ENCODE data around the gene NAPSA. TPM values are rescaled to one million over a fixed set of nuclear protein-coding genes. Genes with fewer than 3 reads are reported as not detected.

NAPSA gene
- polyA plus RNA-seq, 1 donor from 2014 or later = not detected

DNA sequence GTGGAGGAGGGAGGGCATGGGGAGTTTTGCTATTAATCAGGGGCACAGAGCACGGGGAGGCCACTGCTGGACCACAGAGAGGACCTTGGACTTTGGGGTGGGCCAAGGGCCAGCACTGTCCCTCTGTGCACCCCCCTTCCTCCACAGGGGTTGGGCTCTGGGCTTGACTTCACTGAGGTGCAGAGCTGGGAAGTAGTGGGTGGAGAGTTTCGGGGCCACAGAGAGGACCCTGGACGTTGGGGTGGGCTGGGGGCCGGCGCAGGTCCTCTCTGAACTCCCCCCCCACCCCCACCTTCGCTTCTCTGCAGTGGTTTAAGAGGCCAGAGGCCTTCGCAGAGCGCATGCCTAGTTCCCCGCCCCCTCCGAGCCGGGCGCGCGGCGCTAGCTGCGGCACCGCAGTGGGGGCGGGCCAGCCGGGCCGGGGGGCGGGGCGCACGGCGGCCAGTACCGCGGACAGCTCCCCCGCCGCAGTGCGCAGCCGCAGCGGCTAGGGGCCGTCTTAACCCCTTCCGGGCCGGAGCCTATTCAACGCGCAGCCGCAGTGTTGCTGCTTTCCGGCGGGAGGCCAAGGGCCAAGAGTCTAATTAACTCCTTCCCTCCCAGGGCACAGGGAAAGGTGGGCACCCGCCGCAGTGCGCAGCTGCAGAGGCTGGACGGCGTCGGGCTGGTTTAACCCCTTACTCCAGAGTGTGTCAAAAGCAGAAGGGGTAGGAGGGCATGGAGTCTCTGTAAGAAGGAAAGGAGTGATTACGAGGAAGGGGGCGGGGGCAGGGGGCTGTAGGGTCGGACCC is 39.9 kb downstream of the NAPSA start:
- no peaks in the 10 kb centered on the region for H3F3A ChIP-seq (ENCODE audit: insufficient read depth, low read length, poor library complexity, severe bottlenecking)
- peaks cover 18% of the 10 kb centered on the region for H3K27me3 ChIP-seq (ENCODE audit: insufficient read depth, low read depth, low read length)
- TF ChIP-seq TAF1 (IDR thresholded peaks at IDR 0.05; ENCODE audit: low read depth) (no peak), POLR2AphosphoS5 (IDR thresholded peaks at IDR 0.05) (no peak), MXI1 (conservative IDR thresholded peaks at IDR 0.05; ENCODE audit: poor library complexity, severe bottlenecking) (peak; percentile 38), RAD21 (conservative IDR thresholded peaks at IDR 0.05) (no peak), SMC3 (conservative IDR thresholded peaks at IDR 0.05; ENCODE audit: poor library complexity) (no peak), CTCF (IDR thresholded peaks at IDR 0.05; ENCODE audit: poor library complexity, severe bottlenecking) (no peak), EZH2 (IDR thresholded peaks at IDR 0.05; ENCODE audit: borderline replicate concordance, insufficient read depth, low read length, poor library complexity, severe bottlenecking) (no peak), EP300 (conservative IDR thresholded peaks at IDR 0.05; ENCODE audit: poor library complexity, severe bottlenecking) (peak; percentile 41)
- TF ChIP-seq, protein P1, sequence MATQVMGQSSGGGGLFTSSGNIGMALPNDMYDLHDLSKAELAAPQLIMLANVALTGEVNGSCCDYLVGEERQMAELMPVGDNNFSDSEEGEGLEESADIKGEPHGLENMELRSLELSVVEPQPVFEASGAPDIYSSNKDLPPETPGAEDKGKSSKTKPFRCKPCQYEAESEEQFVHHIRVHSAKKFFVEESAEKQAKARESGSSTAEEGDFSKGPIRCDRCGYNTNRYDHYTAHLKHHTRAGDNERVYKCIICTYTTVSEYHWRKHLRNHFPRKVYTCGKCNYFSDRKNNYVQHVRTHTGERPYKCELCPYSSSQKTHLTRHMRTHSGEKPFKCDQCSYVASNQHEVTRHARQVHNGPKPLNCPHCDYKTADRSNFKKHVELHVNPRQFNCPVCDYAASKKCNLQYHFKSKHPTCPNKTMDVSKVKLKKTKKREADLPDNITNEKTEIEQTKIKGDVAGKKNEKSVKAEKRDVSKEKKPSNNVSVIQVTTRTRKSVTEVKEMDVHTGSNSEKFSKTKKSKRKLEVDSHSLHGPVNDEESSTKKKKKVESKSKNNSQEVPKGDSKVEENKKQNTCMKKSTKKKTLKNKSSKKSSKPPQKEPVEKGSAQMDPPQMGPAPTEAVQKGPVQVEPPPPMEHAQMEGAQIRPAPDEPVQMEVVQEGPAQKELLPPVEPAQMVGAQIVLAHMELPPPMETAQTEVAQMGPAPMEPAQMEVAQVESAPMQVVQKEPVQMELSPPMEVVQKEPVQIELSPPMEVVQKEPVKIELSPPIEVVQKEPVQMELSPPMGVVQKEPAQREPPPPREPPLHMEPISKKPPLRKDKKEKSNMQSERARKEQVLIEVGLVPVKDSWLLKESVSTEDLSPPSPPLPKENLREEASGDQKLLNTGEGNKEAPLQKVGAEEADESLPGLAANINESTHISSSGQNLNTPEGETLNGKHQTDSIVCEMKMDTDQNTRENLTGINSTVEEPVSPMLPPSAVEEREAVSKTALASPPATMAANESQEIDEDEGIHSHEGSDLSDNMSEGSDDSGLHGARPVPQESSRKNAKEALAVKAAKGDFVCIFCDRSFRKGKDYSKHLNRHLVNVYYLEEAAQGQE (IDR thresholded peaks at IDR 0.05; ENCODE audit: borderline replicate concordance) = peak; percentile 90
- peak overlapping the region; percentile 51 for H3K27ac ChIP-seq (ENCODE audit: low read length)
- peak overlapping the region; percentile 51 for H2AFZ ChIP-seq (ENCODE audit: low read depth, low read length)
- peak overlapping the region; percentile 80 for H3K4me2 ChIP-seq (ENCODE audit: low read length)
- H3K4me3 ChIP-seq (ENCODE audit: low read length) = peak overlapping the region; percentile 71
- H3K36me3 ChIP-seq (ENCODE audit: insufficient read depth, low read length) = no peaks in the 10 kb centered on the region
- H3K9ac ChIP-seq (ENCODE audit: low read length) = peak overlapping the region; percentile 69
- H3K9me3 ChIP-seq (ENCODE audit: low read length) = no peaks in the 10 kb centered on the region
- no peaks in the 10 kb centered on the region for H3K79me2 ChIP-seq (replicated peaks; ENCODE audit: insufficient read depth, low read length)
- no peaks in the 10 kb centered on the region for H3K9me2 ChIP-seq (ENCODE audit: insufficient read depth, low read length)
- H4K20me1 ChIP-seq (ENCODE audit: insufficient read depth) = no peaks in the 10 kb centered on the region

- Histone ChIP-seq H3K4me3 (ENCODE audit: low read length) (no peak overlapping the region), H4K20me1 (ENCODE audit: insufficient read depth) (no peaks in the 10 kb centered on the region), H3F3A (ENCODE audit: insufficient read depth, low read length, poor library complexity, severe bottlenecking) (no peaks in the 10 kb centered on the region), H3K9ac (ENCODE audit: low read length) (no peak overlapping the region), H3K9me3 (ENCODE audit: low read length) (no peaks in the 10 kb centered on the region), H3K79me2 (replicated peaks; ENCODE audit: insufficient read depth, low read length) (no peaks in the 10 kb centered on the region), H3K4me2 (ENCODE audit: low read length) (no peak overlapping the region), H3K27ac (ENCODE audit: low read length) (no peak overlapping the region), H3K36me3 (ENCODE audit: insufficient read depth, low read length) (no peaks in the 10 kb centered on the region), H3K27me3 (ENCODE audit: insufficient read depth, low read depth, low read length) (peaks cover 18% of the 10 kb centered on the region), H3K9me2 (ENCODE audit: insufficient read depth, low read length) (no peaks in the 10 kb centered on the region), H2AFZ (ENCODE audit: low read depth, low read length) (no peak overlapping the region)
- no peak for TF ChIP-seq MXI1 (conservative IDR thresholded peaks at IDR 0.05; ENCODE audit: poor library complexity, severe bottlenecking)
- TF ChIP-seq, protein P1 (IDR thresholded peaks at IDR 0.05; ENCODE audit: borderline replicate concordance) = no peak
- TF ChIP-seq TAF1 (IDR thresholded peaks at IDR 0.05; ENCODE audit: low read depth) = no peak
- TF ChIP-seq RAD21 (conservative IDR thresholded peaks at IDR 0.05) = no peak
- no peak for TF ChIP-seq EZH2 (IDR thresholded peaks at IDR 0.05; ENCODE audit: borderline replicate concordance, insufficient read depth, low read length, poor library complexity, severe bottlenecking)
- TF ChIP-seq EP300 (conservative IDR thresholded peaks at IDR 0.05; ENCODE audit: poor library complexity, severe bottlenecking) = no peak
- no peak for TF ChIP-seq POLR2AphosphoS5 (IDR thresholded peaks at IDR 0.05)
- TF ChIP-seq CTCF (IDR thresholded peaks at IDR 0.05; ENCODE audit: poor library complexity, severe bottlenecking) = no peak
- no peak for TF ChIP-seq SMC3 (conservative IDR thresholded peaks at IDR 0.05; ENCODE audit: poor library complexity)
Measured at GRCh38 chr19:50324331-50324730, 41.1 kb downstream of the NAPSA start.
